Fibroblast of villous mesenchyme (primary cell): ENCODE results near the gene SMAD2. TPM values are rescaled to one million over a fixed set of nuclear protein-coding genes. Genes with fewer than 3 reads are reported as not detected.
"Not testable (repeated sequence)": the region's sequence is repeated elsewhere in the genome, so short reads cannot be mapped to it uniquely, and the experiment has no call there.

Source experiments
- DNase-seq: peaks from one replicate; pipeline ENCODE4 v3.0.0-alpha.2; 2010; ENCODE audit warnings: low read depth
- H3K4me3 ChIP-seq: 2 replicates; pipeline ENCODE4 v1.5.1; 2011; ENCODE audit warnings: low read depth, mild to moderate bottlenecking, low read length
- total RNA-seq: library from RNA; depleted of rRNA; stranded (reverse); fragments of >200 nt; gene quantifications from 2 replicates; pipeline ENCODE4 v1.2.3, GENCODE V29; 2012
- TF ChIP-seq, protein P1 (sequence below): IDR thresholded peaks from 2 replicates; pipeline ENCODE4 v1.5.1; 2012; ENCODE audit warnings: low read depth, mild to moderate bottlenecking, low read length; ENCODE audit not compliant: insufficient read depth

Gene SMAD2
- total RNA-seq, 1 donor = 36.3 TPM

DNA sequence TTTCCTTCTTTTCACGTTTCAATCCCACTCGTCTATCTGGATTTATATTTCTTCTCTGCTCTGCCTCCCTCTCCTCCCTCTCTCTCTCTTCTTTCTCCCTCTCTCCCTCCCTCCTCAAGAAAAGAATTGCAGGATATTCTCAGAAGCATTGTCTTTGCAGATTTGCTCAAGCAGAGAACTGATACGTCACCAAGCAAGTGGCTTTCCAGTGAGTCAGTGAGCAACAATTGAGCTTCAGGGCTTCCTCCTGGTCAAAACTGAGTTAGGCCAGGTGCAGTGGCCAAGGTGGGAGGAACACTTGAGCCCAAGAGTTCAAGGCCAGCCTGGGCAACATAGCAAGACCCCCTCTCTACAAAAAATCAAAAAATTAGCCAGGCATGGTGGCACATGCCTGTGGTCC is 151.1 kb downstream of the SMAD2 start:
- TF ChIP-seq, protein P1, sequence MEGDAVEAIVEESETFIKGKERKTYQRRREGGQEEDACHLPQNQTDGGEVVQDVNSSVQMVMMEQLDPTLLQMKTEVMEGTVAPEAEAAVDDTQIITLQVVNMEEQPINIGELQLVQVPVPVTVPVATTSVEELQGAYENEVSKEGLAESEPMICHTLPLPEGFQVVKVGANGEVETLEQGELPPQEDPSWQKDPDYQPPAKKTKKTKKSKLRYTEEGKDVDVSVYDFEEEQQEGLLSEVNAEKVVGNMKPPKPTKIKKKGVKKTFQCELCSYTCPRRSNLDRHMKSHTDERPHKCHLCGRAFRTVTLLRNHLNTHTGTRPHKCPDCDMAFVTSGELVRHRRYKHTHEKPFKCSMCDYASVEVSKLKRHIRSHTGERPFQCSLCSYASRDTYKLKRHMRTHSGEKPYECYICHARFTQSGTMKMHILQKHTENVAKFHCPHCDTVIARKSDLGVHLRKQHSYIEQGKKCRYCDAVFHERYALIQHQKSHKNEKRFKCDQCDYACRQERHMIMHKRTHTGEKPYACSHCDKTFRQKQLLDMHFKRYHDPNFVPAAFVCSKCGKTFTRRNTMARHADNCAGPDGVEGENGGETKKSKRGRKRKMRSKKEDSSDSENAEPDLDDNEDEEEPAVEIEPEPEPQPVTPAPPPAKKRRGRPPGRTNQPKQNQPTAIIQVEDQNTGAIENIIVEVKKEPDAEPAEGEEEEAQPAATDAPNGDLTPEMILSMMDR = no peak
- DNase-seq = no peak
- no peak overlapping the region for H3K4me3 ChIP-seq

DNA sequence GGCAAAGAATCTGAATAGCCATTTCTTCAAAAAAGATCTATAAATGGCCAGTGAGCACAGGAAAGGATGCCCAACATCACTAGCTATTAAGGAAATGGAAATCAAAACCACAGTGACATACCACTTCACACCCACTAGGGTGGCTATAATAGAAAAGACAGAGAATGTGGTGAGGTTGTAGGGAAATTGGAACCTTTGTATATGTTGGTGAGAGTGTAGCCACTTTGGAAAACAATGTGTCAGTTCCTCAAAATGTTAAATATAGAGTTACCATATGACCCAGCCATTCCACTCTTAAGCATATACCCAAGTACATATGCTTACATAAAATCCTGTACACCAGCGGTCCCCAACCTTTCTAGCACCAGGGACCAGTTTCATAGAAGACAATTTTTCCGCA is 152.8 kb downstream of the SMAD2 start:
- no peak for DNase-seq
- H3K4me3 ChIP-seq = no peak overlapping the region
- TF ChIP-seq, protein P1 = peak; percentile 6

DNA sequence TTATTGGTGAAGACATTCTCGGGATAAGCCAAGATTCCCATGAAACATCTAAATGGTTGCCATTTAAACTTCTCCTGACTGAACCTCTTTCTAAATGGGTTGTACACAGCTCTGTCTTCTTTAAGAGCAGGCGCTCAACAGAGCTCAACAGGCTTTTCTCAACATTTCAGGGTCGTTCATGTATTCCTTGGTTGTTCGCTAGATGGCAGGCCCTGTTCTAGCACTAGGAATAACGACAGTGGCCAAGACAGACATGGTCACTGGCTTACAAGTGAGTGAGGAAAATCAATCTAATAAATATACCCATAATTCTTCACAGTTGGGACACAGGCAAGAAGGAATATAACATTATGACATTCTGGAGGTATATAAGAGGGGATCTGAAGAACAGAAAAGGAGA is 154.5 kb downstream of the SMAD2 start:
- TF ChIP-seq, protein P1 = peak; percentile 34
- H3K4me3 ChIP-seq = no peak overlapping the region
- DNase-seq = peak; percentile 19

DNA sequence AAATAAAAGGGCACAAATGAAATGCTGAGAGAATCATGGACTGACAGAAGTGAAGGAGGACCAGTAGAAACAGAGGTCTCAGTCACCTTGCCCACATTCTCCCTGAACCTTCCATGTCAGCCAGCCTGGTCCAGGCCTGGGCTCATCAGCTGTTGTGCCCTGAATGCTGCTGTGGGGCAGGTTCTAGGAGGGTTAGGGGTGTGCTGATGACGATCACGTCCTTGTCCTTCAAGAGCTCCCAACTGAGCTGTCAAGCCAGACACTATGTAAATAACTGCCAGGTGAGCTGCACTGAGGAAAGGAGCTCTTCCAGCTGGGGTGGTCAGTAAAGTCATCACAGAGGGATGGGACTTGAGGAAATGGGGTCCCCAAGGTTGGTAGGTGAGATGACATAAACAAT is 156.5 kb downstream of the SMAD2 start:
- TF ChIP-seq, protein P1 = no peak
- no peak for DNase-seq
- no peak overlapping the region for H3K4me3 ChIP-seq

DNA sequence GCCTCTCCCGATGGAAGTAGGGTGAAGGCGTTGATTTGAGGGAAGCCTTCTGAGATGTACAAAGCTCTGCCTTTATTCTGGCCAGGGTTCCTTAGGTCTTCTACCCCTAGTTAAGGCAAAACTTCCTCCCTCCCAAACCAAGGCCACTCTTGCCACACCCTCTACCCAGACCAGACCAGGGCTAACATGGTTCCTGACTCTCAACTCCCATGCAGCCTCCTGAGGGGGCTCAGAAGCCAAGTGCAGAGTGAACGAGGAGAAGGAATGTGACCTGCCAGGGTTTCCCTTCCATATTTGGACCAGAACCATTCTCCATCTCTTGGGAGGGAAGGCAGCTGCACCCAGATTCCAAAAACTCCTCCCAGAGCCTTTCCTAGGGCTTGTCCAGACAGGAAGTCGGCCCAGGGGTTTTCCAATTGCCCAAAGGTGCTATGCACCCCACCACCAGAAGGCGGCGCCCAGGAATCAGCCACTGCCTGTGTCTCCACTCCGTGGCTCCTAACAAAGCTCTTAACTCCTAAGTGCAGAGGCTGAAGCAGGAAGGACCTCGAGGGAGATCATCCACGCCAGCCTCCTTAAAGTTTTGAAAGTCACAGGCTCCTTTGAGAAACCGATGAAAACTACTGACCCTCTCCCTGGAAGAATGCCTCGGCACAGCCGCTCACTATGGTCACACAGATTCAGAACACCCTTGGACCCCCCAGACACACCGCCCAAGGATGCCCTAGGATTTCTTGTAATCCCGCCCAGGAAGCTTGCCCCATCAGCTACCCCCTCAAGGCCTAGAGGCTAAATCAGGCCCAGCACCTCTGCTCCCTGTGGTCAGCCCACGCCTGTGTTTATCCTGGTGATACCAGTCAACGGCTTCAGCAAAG is 157.8 kb downstream of the SMAD2 start:
- H3K4me3 ChIP-seq = no peak overlapping the region
- DNase-seq = peak; percentile 61
- TF ChIP-seq, protein P1 = peak; percentile 75

DNA sequence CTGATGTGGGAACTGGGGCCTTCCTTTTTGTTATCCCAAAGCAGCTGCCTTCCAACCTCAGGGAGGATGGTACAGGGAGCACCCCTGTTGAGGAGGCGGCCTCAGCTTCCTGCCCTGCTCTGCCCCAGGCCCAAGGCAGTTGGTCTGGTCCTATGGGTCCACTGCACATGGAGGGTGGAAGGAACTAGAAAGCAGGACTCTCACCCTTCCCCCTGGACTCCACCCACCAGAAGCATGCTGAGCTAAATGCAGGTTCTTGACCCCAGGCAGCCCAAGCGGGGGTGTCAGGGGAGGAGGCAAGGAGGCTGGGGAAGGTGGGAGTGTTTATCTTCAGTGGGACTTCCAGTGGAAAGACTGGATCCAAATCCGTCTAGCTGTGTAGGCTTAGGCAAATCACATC is 158.5 kb downstream of the SMAD2 start:
- H3K4me3 ChIP-seq = no peak overlapping the region
- no peak for DNase-seq
- TF ChIP-seq, protein P1 = no peak

DNA sequence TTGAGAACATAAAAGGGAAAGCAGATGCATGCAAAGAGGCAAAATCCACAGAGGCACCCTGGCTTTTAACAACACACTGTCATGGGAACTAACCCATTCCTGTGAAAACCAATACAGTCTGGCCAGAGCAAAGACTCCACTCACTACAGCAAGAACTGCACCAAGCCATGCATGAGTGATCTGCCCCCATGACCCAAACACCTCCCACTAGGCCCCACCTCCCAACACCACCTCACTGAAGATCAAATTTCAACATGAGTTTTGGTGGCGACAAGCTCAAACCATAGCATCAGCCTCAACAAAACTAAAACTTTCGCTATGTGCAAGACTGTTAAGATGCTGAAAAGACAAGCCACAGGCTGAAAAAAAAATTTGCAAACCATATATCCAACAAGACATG is 162.8 kb downstream of the SMAD2 start:
- no peak for DNase-seq
- TF ChIP-seq, protein P1 = no peak

DNA sequence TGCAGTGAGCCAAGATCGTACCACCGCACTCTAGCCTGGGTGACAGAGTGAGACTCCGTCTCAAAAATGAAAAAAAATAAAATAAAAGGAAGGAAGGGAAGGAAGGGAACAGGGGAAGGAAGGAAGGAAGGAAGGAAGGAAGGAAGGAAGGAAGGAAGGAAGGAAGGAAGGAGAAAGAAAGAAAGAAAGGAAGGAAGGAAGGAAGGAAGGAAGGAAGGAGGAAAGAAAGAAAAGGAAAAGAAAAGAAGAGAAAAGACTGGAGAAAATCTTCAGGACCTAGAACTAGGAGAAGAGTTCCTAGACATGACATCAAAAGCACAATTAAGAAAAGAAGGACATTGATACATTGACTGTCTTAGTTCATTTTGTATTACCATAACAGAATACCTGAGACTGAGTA is 163.3 kb downstream of the SMAD2 start:
- not testable (repeated sequence) for DNase-seq, H3K4me3 ChIP-seq

More for the DNA sequence above, 162.8 kb downstream of the SMAD2 start:
- H3K4me3 ChIP-seq = no peak overlapping the region
